ENCODE data around the gene PADI4. TPM values are rescaled to one million over a fixed set of nuclear protein-coding genes. Genes with fewer than 3 reads are reported as not detected.
"Not testable (repeated sequence)": the region's sequence is repeated elsewhere in the genome, so short reads cannot be mapped to it uniquely, and the experiment has no call there.

PADI4 gene
- total RNA-seq, 1 donor from 2014 or later: 1.8 TPM

- peak; percentile 19 for DNase-seq
Observed at GRCh38 chr1:17314491-17314971, 6.5 kb downstream of the PADI4 start.

GRCh38 chr1:17315542-17316130, 7.6 kb downstream of the PADI4 start:
- DNase-seq: no peak

- DNase-seq: no peak
Observed at GRCh38 chr1:17316704-17317103, 8.7 kb downstream of the PADI4 start.

GRCh38 chr1:17318262-17318661, 10.3 kb downstream of the PADI4 start:
- no peak for DNase-seq

- no peak for DNase-seq
Observed at GRCh38 chr1:17319561-17320350, 11.8 kb downstream of the PADI4 start.

- not testable (repeated sequence) for DNase-seq
Observed at GRCh38 chr1:17321857-17322390, 13.9 kb downstream of the PADI4 start.

GRCh38 chr1:17328855-17329254, 20.9 kb downstream of the PADI4 start:
- DNase-seq: no peak

- DNase-seq: no peak
Observed at GRCh38 chr1:17329610-17330009, 21.6 kb downstream of the PADI4 start.

GRCh38 chr1:17330856-17331255, 22.9 kb downstream of the PADI4 start:
- DNase-seq: no peak

GRCh38 chr1:17333081-17333480, 25.1 kb downstream of the PADI4 start:
- DNase-seq: no peak

GRCh38 chr1:17335821-17336710, 28.1 kb downstream of the PADI4 start:
- peak; percentile 67 for DNase-seq

- DNase-seq: no peak
Observed at GRCh38 chr1:17338706-17339493, 30.9 kb downstream of the PADI4 start.

- no peak for DNase-seq
Observed at GRCh38 chr1:17339521-17339920, 31.5 kb downstream of the PADI4 start.

GRCh38 chr1:17340358-17340757, 32.4 kb downstream of the PADI4 start:
- no peak for DNase-seq

- no peak for DNase-seq
Observed at GRCh38 chr1:17342014-17342441, 34.0 kb downstream of the PADI4 start.

- DNase-seq: not testable (repeated sequence)
Observed at GRCh38 chr1:17345506-17345905, 37.5 kb downstream of the PADI4 start.

GRCh38 chr1:17346046-17346789, 38.2 kb downstream of the PADI4 start:
- no peak for DNase-seq

- no peak for DNase-seq
Observed at GRCh38 chr1:17347769-17348592, 40.0 kb downstream of the PADI4 start.

- DNase-seq: no peak
Observed at GRCh38 chr1:17348593-17349234, 40.7 kb downstream of the PADI4 start.
